PC-9 (cell line): ENCODE results near the gene RFWD3.

Source experiments
- EZH2 ChIP-seq: fragments of 200-600 bp; sonication (generic); IDR thresholded peaks from 2 replicates; pipeline ENCODE4 v1.8.0; 2017; ENCODE audit warnings: antibody characterized with exemption, low read depth
- TF ChIP-seq, protein P1 (sequence below): fragments of 200-600 bp; sonication (generic); conservative IDR thresholded peaks from 2 replicates; pipeline ENCODE4 v1.6.1; 2017; ENCODE audit warnings: mixed run types, antibody characterized with exemption, mild to moderate bottlenecking, moderate library complexity

DNA sequence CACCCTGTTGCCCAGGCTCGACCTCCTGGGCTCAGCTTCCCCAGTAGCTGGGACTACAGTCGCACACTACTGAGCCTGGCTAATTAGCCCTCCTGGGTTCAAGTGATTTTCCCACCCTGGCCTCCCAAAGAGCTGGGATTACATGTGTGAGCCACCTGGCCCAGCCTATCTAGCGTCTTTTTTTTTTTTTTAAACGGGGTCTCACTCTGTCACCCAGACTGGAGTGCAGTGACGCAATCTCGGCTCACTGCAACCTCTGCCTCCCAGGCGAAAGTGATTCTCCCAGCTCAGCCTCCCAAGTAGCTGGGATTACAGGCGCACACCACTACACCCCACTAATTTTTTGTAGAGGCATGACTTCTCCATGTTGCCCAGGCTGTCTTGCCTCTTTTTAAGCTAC, 93.1 kb downstream of the RFWD3 start:
- no peak for TF ChIP-seq EZH2
- TF ChIP-seq, protein P1, sequence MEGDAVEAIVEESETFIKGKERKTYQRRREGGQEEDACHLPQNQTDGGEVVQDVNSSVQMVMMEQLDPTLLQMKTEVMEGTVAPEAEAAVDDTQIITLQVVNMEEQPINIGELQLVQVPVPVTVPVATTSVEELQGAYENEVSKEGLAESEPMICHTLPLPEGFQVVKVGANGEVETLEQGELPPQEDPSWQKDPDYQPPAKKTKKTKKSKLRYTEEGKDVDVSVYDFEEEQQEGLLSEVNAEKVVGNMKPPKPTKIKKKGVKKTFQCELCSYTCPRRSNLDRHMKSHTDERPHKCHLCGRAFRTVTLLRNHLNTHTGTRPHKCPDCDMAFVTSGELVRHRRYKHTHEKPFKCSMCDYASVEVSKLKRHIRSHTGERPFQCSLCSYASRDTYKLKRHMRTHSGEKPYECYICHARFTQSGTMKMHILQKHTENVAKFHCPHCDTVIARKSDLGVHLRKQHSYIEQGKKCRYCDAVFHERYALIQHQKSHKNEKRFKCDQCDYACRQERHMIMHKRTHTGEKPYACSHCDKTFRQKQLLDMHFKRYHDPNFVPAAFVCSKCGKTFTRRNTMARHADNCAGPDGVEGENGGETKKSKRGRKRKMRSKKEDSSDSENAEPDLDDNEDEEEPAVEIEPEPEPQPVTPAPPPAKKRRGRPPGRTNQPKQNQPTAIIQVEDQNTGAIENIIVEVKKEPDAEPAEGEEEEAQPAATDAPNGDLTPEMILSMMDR: no peak
